ENCODE measurements around the gene ITK. TPM values are rescaled to one million over a fixed set of nuclear protein-coding genes. Genes with fewer than 3 reads are reported as not detected.

The ITK gene
- total and polyA plus RNA-seq, 9 donors, result 0.35 to 2.1 (median 1.5) TPM

GRCh38 chr5:157162919-157163510 is 17.6 kb upstream of the ITK start:
- Histone ChIP-seq H3K4me1 (ENCODE audit: insufficient read depth) (no peaks in the 10 kb centered on the region), H3K4me3 (no peak overlapping the region), H3K9me3 (no peaks in the 10 kb centered on the region), H3K27ac (no peak overlapping the region), H3K27me3 (no peaks in the 10 kb centered on the region), H3K36me3 (no peaks in the 10 kb centered on the region)
- intact Hi-C loops (cut with DNase I), result no loop called here
- WGBS, 3 donors, result 83 to 89% (median 89%) methylated on average over 12 of the region's 12 CpGs
- DNase-seq, result no peak
- TF ChIP-seq POLR2A (IDR thresholded peaks at IDR 0.05) (no peak), EP300 (IDR thresholded peaks at IDR 0.05) (no peak)
- TF ChIP-seq, protein P1, sequence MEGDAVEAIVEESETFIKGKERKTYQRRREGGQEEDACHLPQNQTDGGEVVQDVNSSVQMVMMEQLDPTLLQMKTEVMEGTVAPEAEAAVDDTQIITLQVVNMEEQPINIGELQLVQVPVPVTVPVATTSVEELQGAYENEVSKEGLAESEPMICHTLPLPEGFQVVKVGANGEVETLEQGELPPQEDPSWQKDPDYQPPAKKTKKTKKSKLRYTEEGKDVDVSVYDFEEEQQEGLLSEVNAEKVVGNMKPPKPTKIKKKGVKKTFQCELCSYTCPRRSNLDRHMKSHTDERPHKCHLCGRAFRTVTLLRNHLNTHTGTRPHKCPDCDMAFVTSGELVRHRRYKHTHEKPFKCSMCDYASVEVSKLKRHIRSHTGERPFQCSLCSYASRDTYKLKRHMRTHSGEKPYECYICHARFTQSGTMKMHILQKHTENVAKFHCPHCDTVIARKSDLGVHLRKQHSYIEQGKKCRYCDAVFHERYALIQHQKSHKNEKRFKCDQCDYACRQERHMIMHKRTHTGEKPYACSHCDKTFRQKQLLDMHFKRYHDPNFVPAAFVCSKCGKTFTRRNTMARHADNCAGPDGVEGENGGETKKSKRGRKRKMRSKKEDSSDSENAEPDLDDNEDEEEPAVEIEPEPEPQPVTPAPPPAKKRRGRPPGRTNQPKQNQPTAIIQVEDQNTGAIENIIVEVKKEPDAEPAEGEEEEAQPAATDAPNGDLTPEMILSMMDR (IDR thresholded peaks at IDR 0.05), result no peak

DNA sequence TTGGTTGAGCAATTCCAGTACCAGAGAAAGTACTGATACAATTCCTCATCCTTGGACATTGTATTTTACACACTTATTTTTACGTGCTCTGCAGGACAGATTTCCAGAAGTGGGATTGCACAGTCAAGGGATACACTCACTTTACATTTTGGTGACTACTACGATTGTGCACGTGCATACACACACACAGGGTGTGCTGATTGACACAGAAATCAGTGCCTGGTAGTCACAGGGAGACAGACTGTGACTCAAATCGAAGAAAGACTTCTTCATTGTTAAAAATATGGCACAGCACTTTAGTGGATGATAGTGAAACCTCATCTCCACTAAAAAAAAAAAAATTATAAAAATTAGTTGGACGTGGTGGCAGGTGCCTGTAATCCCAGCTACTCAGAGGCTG is 16.1 kb upstream of the ITK start:
- intact Hi-C loops (cut with DNase I), result no loop called here
- WGBS, 3 donors, result 76 to 83% (median 78%) methylated on average over 5 of the region's 5 CpGs
- H3K9me3 ChIP-seq, result no peaks in the 10 kb centered on the region
- DNase-seq, result no peak
- no peak overlapping the region for H3K27ac ChIP-seq
- H3K27me3 ChIP-seq, result no peaks in the 10 kb centered on the region
- H3K4me1 ChIP-seq (ENCODE audit: insufficient read depth), result no peaks in the 10 kb centered on the region
- TF ChIP-seq, protein P1 (IDR thresholded peaks at IDR 0.05), result no peak
- TF ChIP-seq POLR2A (IDR thresholded peaks at IDR 0.05) (no peak), EP300 (IDR thresholded peaks at IDR 0.05) (no peak)
- no peaks in the 10 kb centered on the region for H3K36me3 ChIP-seq
- H3K4me3 ChIP-seq, result no peak overlapping the region

GRCh38 chr5:157165261-157165660 is 15.4 kb upstream of the ITK start:
- Histone ChIP-seq H3K4me1 (ENCODE audit: insufficient read depth) (no peaks in the 10 kb centered on the region), H3K27ac (no peak overlapping the region), H3K9me3 (no peaks in the 10 kb centered on the region), H3K4me3 (no peak overlapping the region), H3K27me3 (no peaks in the 10 kb centered on the region), H3K36me3 (no peaks in the 10 kb centered on the region)
- intact Hi-C loops (cut with DNase I), result no loop called here
- DNase-seq, result no peak
- TF ChIP-seq POLR2A (IDR thresholded peaks at IDR 0.05) (no peak), EP300 (IDR thresholded peaks at IDR 0.05) (no peak)
- TF ChIP-seq, protein P1 (IDR thresholded peaks at IDR 0.05), result no peak
- WGBS, 3 donors, result 89 to 92% (median 91%) methylated on average over 4 of the region's 4 CpGs

GRCh38 chr5:157165668-157166067 is 15.0 kb upstream of the ITK start:
- intact Hi-C loops (cut with DNase I), result no loop called here
- no peak overlapping the region for H3K27ac ChIP-seq
- H3K9me3 ChIP-seq, result no peaks in the 10 kb centered on the region
- WGBS, 3 donors, result 81 to 86% (median 84%) methylated on average over 14 of the region's 14 CpGs
- TF ChIP-seq, protein P1 (IDR thresholded peaks at IDR 0.05), result no peak
- TF ChIP-seq POLR2A (IDR thresholded peaks at IDR 0.05) (no peak), EP300 (IDR thresholded peaks at IDR 0.05) (no peak)
- H3K4me3 ChIP-seq, result no peak overlapping the region
- H3K4me1 ChIP-seq (ENCODE audit: insufficient read depth), result no peaks in the 10 kb centered on the region
- H3K36me3 ChIP-seq, result no peaks in the 10 kb centered on the region
- no peak for DNase-seq
- H3K27me3 ChIP-seq, result no peaks in the 10 kb centered on the region
